OCI-LY1 (cell line): Measurements from ENCODE around the gene CD96.

ENCODE experiments used
- H2AFZ ChIP-seq: fragments of 200-600 bp; sonication (generic), shearing (Covaris generic); 2 replicates; pipeline ENCODE4 v1.6.0; 2014; ENCODE audit warnings: antibody characterized with exemption, mild to moderate bottlenecking, low read length
- H3F3A ChIP-seq: fragments of 200-600 bp; sonication (generic), shearing (Covaris generic); 2 replicates; pipeline ENCODE4 v1.6.0; 2014; ENCODE audit warnings: mild to moderate bottlenecking, antibody characterized with exemption, low read length, moderate library complexity; ENCODE audit not compliant: insufficient read depth
- H3K27ac ChIP-seq: fragments of 200-600 bp; sonication (generic); 2 replicates; pipeline ENCODE4 v1.5.1; 2014; ENCODE audit warnings: low read length, mixed run types, mild to moderate bottlenecking, low read depth; ENCODE audit not compliant: poor library complexity, severe bottlenecking
- H3K27me3 ChIP-seq: fragments of 200-600 bp; sonication (generic); 2 replicates; pipeline ENCODE4 v1.6.0; 2014; ENCODE audit warnings: antibody characterized with exemption, mild to moderate bottlenecking, low read length, moderate library complexity; ENCODE audit not compliant: insufficient read depth
- H3K36me3 ChIP-seq: fragments of 200-600 bp; sonication (generic); 2 replicates; pipeline ENCODE4 v1.6.1; 2014; ENCODE audit warnings: mild to moderate bottlenecking, antibody characterized with exemption, low read length, moderate library complexity, mixed read lengths; ENCODE audit not compliant: insufficient read depth
- H3K4me1 ChIP-seq: fragments of 200-600 bp; sonication (generic); 2 replicates; pipeline ENCODE4 v1.5.1; 2014; ENCODE audit warnings: mild to moderate bottlenecking, low read length, moderate library complexity; ENCODE audit not compliant: insufficient read depth, severe bottlenecking
- H3K4me2 ChIP-seq: fragments of 200-600 bp; sonication (generic), shearing (Covaris generic); 2 replicates; pipeline ENCODE4 v1.6.1; 2014; ENCODE audit warnings: low read length
- H3K4me3 ChIP-seq: fragments of 200-600 bp; sonication (generic); 2 replicates; pipeline ENCODE4 v1.5.1; 2014; ENCODE audit warnings: low read length, low read depth, mild to moderate bottlenecking, mixed read lengths; ENCODE audit not compliant: poor library complexity, severe bottlenecking
- H3K79me2 ChIP-seq: fragments of 200-600 bp; shearing (Covaris generic); 2 replicates; pipeline ENCODE4 v1.6.1; 2016; ENCODE audit warnings: mixed run types, low read length, mixed read lengths; ENCODE audit not compliant: insufficient read depth
- H3K9ac ChIP-seq: fragments of 200-600 bp; sonication (generic), shearing (Covaris generic); 2 replicates; pipeline ENCODE4 v1.6.1; 2014; ENCODE audit warnings: mild to moderate bottlenecking, low read length, mixed read lengths
- H3K9me2 ChIP-seq: fragments of 200-600 bp; sonication (generic), shearing (Covaris generic); 2 replicates; pipeline ENCODE4 v1.6.1; 2014; ENCODE audit warnings: low read depth, mild to moderate bottlenecking, low read length, mixed read lengths
- H3K9me3 ChIP-seq: fragments of 200-600 bp; shearing (Covaris generic); 2 replicates; pipeline ENCODE4 v1.6.1; 2014; ENCODE audit warnings: low read length, mixed read lengths
- H4K20me1 ChIP-seq: fragments of 200-600 bp; sonication (generic), shearing (Covaris generic); 2 replicates; pipeline ENCODE4 v1.6.0; 2016; ENCODE audit warnings: mild to moderate bottlenecking, low read length; ENCODE audit not compliant: insufficient read depth
- CTCF ChIP-seq: fragments of 200-600 bp; sonication (generic), shearing (Covaris generic); IDR thresholded peaks from 2 replicates; pipeline ENCODE4 v1.5.1; 2017; ENCODE audit warnings: mild to moderate bottlenecking, antibody characterized with exemption, low read length, moderate library complexity, mixed read lengths
- EZH2 ChIP-seq: fragments of 200-600 bp; sonication (generic), shearing (Covaris generic); IDR thresholded peaks from 2 replicates; pipeline ENCODE4 v1.8.0; 2017; ENCODE audit warnings: borderline replicate concordance, mixed run types, mild to moderate bottlenecking, antibody characterized with exemption, low read length, moderate library complexity, mixed read lengths

Gene CD96

GRCh38 chr3:111592936-111593335 lies 50.9 kb downstream of the CD96 start:
- Histone ChIP-seq H3K4me3 (no peak overlapping the region), H3K4me2 (no peak overlapping the region), H3K36me3 (no peaks in the 10 kb centered on the region), H2AFZ (no peak overlapping the region), H3K27ac (peak overlapping the region; percentile 51), H3K4me1 (peaks cover 48% of the 10 kb centered on the region), H3K9me3 (no peaks in the 10 kb centered on the region), H3K79me2 (no peaks in the 10 kb centered on the region), H3K27me3 (no peaks in the 10 kb centered on the region), H3K9me2 (no peaks in the 10 kb centered on the region), H3K9ac (no peak overlapping the region), H4K20me1 (no peaks in the 10 kb centered on the region), H3F3A (no peaks in the 10 kb centered on the region)
- TF ChIP-seq EZH2, result no peak
- no peak for TF ChIP-seq CTCF

GRCh38 chr3:111593666-111594065 lies 51.7 kb downstream of the CD96 start:
- no peaks in the 10 kb centered on the region for H3K27me3 ChIP-seq
- H4K20me1 ChIP-seq, result no peaks in the 10 kb centered on the region
- no peak overlapping the region for H3K4me3 ChIP-seq
- peak overlapping the region; percentile 51 for H3K27ac ChIP-seq
- no peak overlapping the region for H3K9ac ChIP-seq
- no peaks in the 10 kb centered on the region for H3K36me3 ChIP-seq
- peaks cover 48% of the 10 kb centered on the region for H3K4me1 ChIP-seq
- H3K79me2 ChIP-seq, result no peaks in the 10 kb centered on the region
- H2AFZ ChIP-seq, result no peak overlapping the region
- no peak for TF ChIP-seq CTCF
- TF ChIP-seq EZH2, result no peak
- H3K9me2 ChIP-seq, result no peaks in the 10 kb centered on the region
- H3K4me2 ChIP-seq, result no peak overlapping the region; the same call in 1 of the 2 replicates
- H3F3A ChIP-seq, result no peaks in the 10 kb centered on the region
- H3K9me3 ChIP-seq, result no peaks in the 10 kb centered on the region

- no peak overlapping the region for H3K9ac ChIP-seq
- no peak for TF ChIP-seq EZH2
- TF ChIP-seq CTCF, result no peak
- peak overlapping the region; percentile 51 for H3K27ac ChIP-seq
- no peaks in the 10 kb centered on the region for H3K9me3 ChIP-seq
- H3K27me3 ChIP-seq, result no peaks in the 10 kb centered on the region
- H3K4me2 ChIP-seq, result no peak overlapping the region; the same call in 1 of the 2 replicates
- H3K9me2 ChIP-seq, result no peaks in the 10 kb centered on the region
- H2AFZ ChIP-seq, result no peak overlapping the region
- no peaks in the 10 kb centered on the region for H3K79me2 ChIP-seq
- no peaks in the 10 kb centered on the region for H3K36me3 ChIP-seq
- H4K20me1 ChIP-seq, result no peaks in the 10 kb centered on the region
- H3F3A ChIP-seq, result no peaks in the 10 kb centered on the region
- H3K4me1 ChIP-seq, result peaks cover 48% of the 10 kb centered on the region
- no peak overlapping the region for H3K4me3 ChIP-seq
These were observed 52.2 kb downstream of the CD96 start for GRCh38 chr3:111594205-111594604.
